ENCODE measurements around the gene CCL21. TPM values are rescaled to one million over a fixed set of nuclear protein-coding genes. Genes with fewer than 3 reads are reported as not detected.

The CCL21 gene
- total and polyA plus RNA-seq, 2 of the 13 experiments (the other 11 are each of a cell fraction or from before 2014, with no cell fraction given): not detected

GRCh38 chr9:34688329-34689115 is 21.4 kb downstream of the CCL21 start (continued):
- TF ChIP-seq ZNF691 (CRISPR knock-in tag; IDR thresholded peaks at IDR 0.05; ENCODE audit: borderline replicate concordance, low read depth) (no peak), ZNF724P (CRISPR knock-in tag; IDR thresholded peaks at IDR 0.05; ENCODE audit: borderline replicate concordance) (0 out of 2 replicates have a peak, but pooled peaks have one; percentile 19), ARID4A (CRISPR knock-in tag; IDR thresholded peaks at IDR 0.05; ENCODE audit: borderline replicate concordance) (peak; percentile 46; the same call in 1 of the 2 replicates), PAF1 (CRISPR knock-in tag; IDR thresholded peaks at IDR 0.05) (no peak), FOSL1 (CRISPR knock-in tag; IDR thresholded peaks at IDR 0.05; ENCODE audit: borderline replicate concordance) (no peak), FOXJ3 (CRISPR knock-in tag; IDR thresholded peaks at IDR 0.05; ENCODE audit: borderline replicate concordance) (peak; percentile 62; the same call in 1 of the 2 replicates), GABPA (IDR thresholded peaks at IDR 0.05; ENCODE audit: low read depth, low read length) (no peak), GABPA (CRISPR knock-in tag; IDR thresholded peaks at IDR 0.05; ENCODE audit: low read depth) (peak; percentile 37; the same call in 1 of the 2 replicates), ZNF772 (CRISPR knock-in tag; IDR thresholded peaks at IDR 0.05) (0 out of 2 replicates have a peak, but pooled peaks have one; percentile 41), ZFP37 (CRISPR knock-in tag; IDR thresholded peaks at IDR 0.05; ENCODE audit: borderline replicate concordance) (no peak), MTA1 (CRISPR knock-in tag; IDR thresholded peaks at IDR 0.05; ENCODE audit: borderline replicate concordance) (peak; percentile 94), ZKSCAN5 (CRISPR knock-in tag; IDR thresholded peaks at IDR 0.05) (no peak), FOXP1 (IDR thresholded peaks at IDR 0.05) (no peak), FOXP1 (CRISPR knock-in tag; IDR thresholded peaks at IDR 0.05) (peak; percentile 59; the same call in 1 of the 2 replicates), ZNF607 (CRISPR knock-in tag; IDR thresholded peaks at IDR 0.05; ENCODE audit: borderline replicate concordance) (no peak), FOXP4 (CRISPR knock-in tag; IDR thresholded peaks at IDR 0.05) (no peak; the same call in none of the 2 replicates), ZNF253 (CRISPR knock-in tag; IDR thresholded peaks at IDR 0.05; ENCODE audit: borderline replicate concordance) (no peak), ZNF143 (CRISPR knock-in tag; IDR thresholded peaks at IDR 0.05) (no peak), ATM (IDR thresholded peaks at IDR 0.05; ENCODE audit: borderline replicate concordance) (no peak), TARDBP (CRISPR knock-in tag; IDR thresholded peaks at IDR 0.05) (peak; percentile 55; the same call in 1 of the 2 replicates), EEA1 (CRISPR knock-in tag; IDR thresholded peaks at IDR 0.05; ENCODE audit: borderline replicate concordance) (no peak), SMARCC2 (IDR thresholded peaks at IDR 0.05) (no peak), CREB1 (IDR thresholded peaks at IDR 0.05) (no peak), CREB1 (CRISPR knock-in tag; IDR thresholded peaks at IDR 0.05) (no peak)
